LNCaP clone FGC (cell line): ENCODE data around the gene EXOSC7.
A peak's percentile ranks its signal among the peaks of the same experiment; 100 is the strongest.

Experiments used
- DNase-seq: peaks from one replicate; pipeline ENCODE4 v3.0.0-alpha.2; 2011; ENCODE audit warnings: low read depth
- H3K4me3 ChIP-seq: 2 replicates; pipeline ENCODE4 v1.5.1; 2011; ENCODE audit warnings: mild to moderate bottlenecking, low read depth, low read length, control low read depth
- CTCF ChIP-seq: IDR thresholded peaks from 2 replicates; pipeline ENCODE4 v1.5.1; 2012; ENCODE audit warnings: mild to moderate bottlenecking; ENCODE audit not compliant: control insufficient read depth, insufficient read depth; ENCODE audit errors: extremely low read depth

Gene EXOSC7

GRCh38 chr3:45035441-45036301, 59.6 kb downstream of the EXOSC7 start:
- TF ChIP-seq CTCF: no peak
- DNase-seq: no peak
- H3K4me3 ChIP-seq: no peak overlapping the region

GRCh38 chr3:45037720-45038455, 61.8 kb downstream of the EXOSC7 start:
- H3K4me3 ChIP-seq: no peak overlapping the region
- peak; percentile 99 for TF ChIP-seq CTCF
- DNase-seq: peak; percentile 90

- DNase-seq: no peak
- TF ChIP-seq CTCF: no peak
Observed at GRCh38 chr3:45041666-45042065, 65.6 kb downstream of the EXOSC7 start.

GRCh38 chr3:45042162-45042561, 66.1 kb downstream of the EXOSC7 start:
- no peak overlapping the region for H3K4me3 ChIP-seq
- TF ChIP-seq CTCF: no peak
- no peak for DNase-seq

More at GRCh38 chr3:45041666-45042065, 65.6 kb downstream of the EXOSC7 start:
- H3K4me3 ChIP-seq: no peak overlapping the region

GRCh38 chr3:45043728-45044299, 67.8 kb downstream of the EXOSC7 start:
- H3K4me3 ChIP-seq: no peak overlapping the region
- no peak for DNase-seq
- TF ChIP-seq CTCF: no peak

- TF ChIP-seq CTCF: no peak
- H3K4me3 ChIP-seq: no peak overlapping the region
- DNase-seq: no peak
Observed at GRCh38 chr3:45048244-45048643, 72.2 kb downstream of the EXOSC7 start.
